Measurements from ENCODE around the gene TF. TPM values are rescaled to one million over a fixed set of nuclear protein-coding genes. Genes with fewer than 3 reads are reported as not detected.

TF gene
- total RNA-seq, 4 donors from 2014 or later, result 0.15 to 4.2 (median 1.2) TPM

DNA sequence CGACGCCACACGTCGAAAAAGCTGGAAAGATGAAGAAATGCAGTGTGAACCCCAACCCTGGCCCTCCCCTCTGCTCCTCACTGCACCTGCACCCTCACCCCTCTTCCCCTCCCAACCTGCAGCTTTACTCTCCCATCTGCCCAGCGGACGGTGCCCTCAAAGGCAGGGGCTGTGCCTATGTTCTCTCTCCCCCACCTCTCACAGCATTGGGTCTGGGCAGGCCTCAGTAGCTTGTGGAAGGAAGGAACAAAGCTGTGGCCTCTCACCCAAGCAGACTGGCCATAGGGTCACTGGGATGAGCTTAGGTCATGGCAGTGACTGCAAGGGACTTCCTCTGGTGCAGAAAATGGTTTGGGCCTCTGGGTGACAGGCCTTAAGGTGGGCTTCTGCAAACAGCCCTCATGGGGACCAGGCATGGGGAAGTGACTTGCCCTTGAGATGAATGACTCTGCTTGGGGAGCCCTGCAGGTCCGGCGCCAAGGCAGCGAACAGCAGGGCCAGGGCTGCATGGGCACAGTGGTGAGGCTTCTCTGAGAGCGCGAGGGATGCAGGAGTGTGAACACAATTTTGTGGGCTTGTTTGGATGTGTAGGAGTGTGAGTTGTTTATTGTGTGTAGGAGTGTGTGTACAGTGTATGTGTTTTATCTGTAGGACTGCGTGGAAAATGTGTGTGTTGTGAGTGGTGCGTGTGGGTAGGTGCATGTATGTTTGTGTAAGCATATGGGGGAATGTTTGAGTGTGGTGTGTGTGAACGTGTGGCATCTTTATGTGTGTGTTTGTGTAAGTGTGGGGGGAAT is 88.6 kb downstream of the TF start:
- no peak for DNase-seq
- Histone ChIP-seq H3K36me3 (no peaks in the 10 kb centered on the region), H3K4me1 (no peaks in the 10 kb centered on the region), H3K4me3 (replicated peaks in 1 of 3) (no peak overlapping the region), H3K9me3 (no peaks in the 10 kb centered on the region), H3K27me3 (no peaks in the 10 kb centered on the region), H3K27ac (no peak overlapping the region)
- 96 to 98% methylated on average over 14 of the region's 14 CpGs for WGBS, 2 donors
- TF ChIP-seq, protein P1, sequence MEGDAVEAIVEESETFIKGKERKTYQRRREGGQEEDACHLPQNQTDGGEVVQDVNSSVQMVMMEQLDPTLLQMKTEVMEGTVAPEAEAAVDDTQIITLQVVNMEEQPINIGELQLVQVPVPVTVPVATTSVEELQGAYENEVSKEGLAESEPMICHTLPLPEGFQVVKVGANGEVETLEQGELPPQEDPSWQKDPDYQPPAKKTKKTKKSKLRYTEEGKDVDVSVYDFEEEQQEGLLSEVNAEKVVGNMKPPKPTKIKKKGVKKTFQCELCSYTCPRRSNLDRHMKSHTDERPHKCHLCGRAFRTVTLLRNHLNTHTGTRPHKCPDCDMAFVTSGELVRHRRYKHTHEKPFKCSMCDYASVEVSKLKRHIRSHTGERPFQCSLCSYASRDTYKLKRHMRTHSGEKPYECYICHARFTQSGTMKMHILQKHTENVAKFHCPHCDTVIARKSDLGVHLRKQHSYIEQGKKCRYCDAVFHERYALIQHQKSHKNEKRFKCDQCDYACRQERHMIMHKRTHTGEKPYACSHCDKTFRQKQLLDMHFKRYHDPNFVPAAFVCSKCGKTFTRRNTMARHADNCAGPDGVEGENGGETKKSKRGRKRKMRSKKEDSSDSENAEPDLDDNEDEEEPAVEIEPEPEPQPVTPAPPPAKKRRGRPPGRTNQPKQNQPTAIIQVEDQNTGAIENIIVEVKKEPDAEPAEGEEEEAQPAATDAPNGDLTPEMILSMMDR (IDR thresholded peaks at IDR 0.05), result no peak
- no peak for TF ChIP-seq POLR2A (IDR thresholded peaks at IDR 0.05)
- intact Hi-C loops (cut with DNase I), result no loop called here

DNA sequence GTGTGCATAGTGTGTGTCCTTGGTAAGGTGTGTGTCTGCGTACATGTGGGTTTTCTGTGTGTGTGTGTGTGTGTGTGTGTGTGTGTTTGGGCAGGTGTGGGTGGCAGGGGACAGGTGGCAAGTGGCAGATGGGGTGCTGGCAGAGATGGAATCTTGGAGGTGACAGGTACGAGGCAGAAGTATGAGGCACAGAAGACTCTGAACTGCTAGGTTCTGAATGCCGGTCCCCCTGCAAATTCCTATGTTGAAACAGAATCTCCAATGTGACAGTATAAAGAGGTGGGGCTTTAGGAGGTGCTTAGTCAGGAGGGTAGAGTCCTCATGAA is 89.2 kb downstream of the TF start:
- intact Hi-C loops (cut with DNase I), result no loop called here
- no peak for TF ChIP-seq POLR2A (IDR thresholded peaks at IDR 0.05)
- TF ChIP-seq, protein P1 (IDR thresholded peaks at IDR 0.05), result no peak
- 88 to 94% methylated on average over 3 of the region's 3 CpGs for WGBS, 2 donors
- Histone ChIP-seq H3K27ac (no peak overlapping the region), H3K9me3 (no peaks in the 10 kb centered on the region), H3K4me3 (replicated peaks in 1 of 3) (no peak overlapping the region), H3K36me3 (no peaks in the 10 kb centered on the region), H3K4me1 (no peaks in the 10 kb centered on the region), H3K27me3 (no peaks in the 10 kb centered on the region)
- DNase-seq, result no peak

DNA sequence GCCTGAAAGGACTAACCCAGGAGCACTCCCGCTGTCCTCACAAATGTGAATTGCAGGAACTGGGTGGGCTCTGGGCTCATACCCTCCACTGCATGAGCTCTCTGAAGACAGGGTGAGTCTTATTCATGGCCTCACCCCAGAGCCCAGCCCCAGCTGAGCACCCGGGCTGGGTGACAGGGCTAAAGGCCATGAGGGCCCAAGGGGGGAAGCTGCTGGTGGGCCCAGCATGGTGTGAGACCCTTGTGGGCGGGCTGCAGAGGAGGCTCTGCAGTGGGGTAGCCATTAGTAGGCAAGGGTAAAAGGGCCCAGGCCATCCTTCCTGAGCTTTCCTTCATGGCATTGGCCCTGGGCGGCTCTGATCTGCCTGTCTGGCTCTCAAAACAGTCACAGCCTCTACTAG is 89.8 kb downstream of the TF start:
- TF ChIP-seq POLR2A (IDR thresholded peaks at IDR 0.05), result no peak
- TF ChIP-seq, protein P1 (IDR thresholded peaks at IDR 0.05), result no peak
- intact Hi-C loops (cut with DNase I), result no loop called here
- H3K4me1 ChIP-seq, result no peaks in the 10 kb centered on the region
- H3K9me3 ChIP-seq, result no peaks in the 10 kb centered on the region
- H3K36me3 ChIP-seq, result no peaks in the 10 kb centered on the region
- no peaks in the 10 kb centered on the region for H3K27me3 ChIP-seq
- 92 to 93% methylated on average over 4 of the region's 4 CpGs for WGBS, 2 donors
- no peak overlapping the region for H3K4me3 ChIP-seq (replicated peaks in 1 of 3)
- no peak overlapping the region for H3K27ac ChIP-seq
- DNase-seq, result no peak

DNA sequence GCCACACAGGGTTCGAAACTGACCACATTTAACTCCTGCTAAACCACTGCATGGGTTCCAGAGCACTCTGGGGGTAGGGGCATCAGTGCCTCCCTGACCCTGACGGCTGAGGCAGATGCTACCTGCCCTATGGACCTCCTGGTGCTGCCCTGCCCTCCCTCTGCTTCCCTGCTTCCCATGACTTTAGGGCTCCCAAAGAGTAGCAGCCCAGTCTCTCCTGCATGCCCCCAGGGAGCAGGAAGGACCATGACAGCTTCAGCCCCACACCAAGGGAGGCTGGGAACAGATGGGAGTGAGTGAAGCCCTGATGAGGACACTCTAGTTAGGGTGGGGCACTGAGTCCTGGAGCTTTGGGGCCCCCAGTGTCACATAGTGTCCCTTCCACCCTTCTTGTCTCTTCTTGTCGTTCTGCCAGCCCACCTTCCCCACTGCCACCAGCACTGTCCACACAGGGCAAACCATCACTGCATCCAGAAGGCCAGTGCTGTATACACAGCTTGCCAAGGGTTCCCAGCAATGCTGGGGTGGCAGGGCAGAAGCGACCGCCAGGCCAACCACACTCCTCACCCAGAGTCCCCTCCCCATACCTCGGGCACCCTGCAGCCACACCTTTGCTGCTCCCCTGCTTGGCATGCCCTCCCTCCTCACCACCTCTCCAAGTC is 90.4 kb downstream of the TF start:
- TF ChIP-seq, protein P1 (IDR thresholded peaks at IDR 0.05), result no peak
- no peak for TF ChIP-seq POLR2A (IDR thresholded peaks at IDR 0.05)
- intact Hi-C loops (cut with DNase I), result no loop called here
- H3K4me3 ChIP-seq (replicated peaks in 1 of 3), result no peak overlapping the region
- no peak overlapping the region for H3K27ac ChIP-seq
- DNase-seq, result no peak
- no peaks in the 10 kb centered on the region for H3K4me1 ChIP-seq
- 78 to 86% methylated on average over 4 to 5 of the region's 6 CpGs for WGBS, 2 donors
- H3K36me3 ChIP-seq, result no peaks in the 10 kb centered on the region
- H3K27me3 ChIP-seq, result no peaks in the 10 kb centered on the region
- no peaks in the 10 kb centered on the region for H3K9me3 ChIP-seq
